Fibroblast of lung (primary cell): ENCODE results near the gene ZNF575.

Source experiments
- CTCF ChIP-seq, 2 donors: IDR thresholded peaks in 1 of 2; conservative IDR thresholded peaks in 1 of 2; 1 replicate in 1 of 2; 2 replicates in 1 of 2; pipeline ENCODE4 v1.5.1; 2011 to 2012; ENCODE audit warnings: low read length in 2 of 2, control low read depth in 1 of 2, inconsistent platforms in 1 of 2, low read depth in 1 of 2, mild to moderate bottlenecking in 1 of 2
- EZH2 ChIP-seq: IDR thresholded peaks from 2 replicates; pipeline ENCODE4 v1.5.1; 2012; ENCODE audit warnings: low read length, control low read depth, mild to moderate bottlenecking; ENCODE audit errors: missing control alignments

DNA sequence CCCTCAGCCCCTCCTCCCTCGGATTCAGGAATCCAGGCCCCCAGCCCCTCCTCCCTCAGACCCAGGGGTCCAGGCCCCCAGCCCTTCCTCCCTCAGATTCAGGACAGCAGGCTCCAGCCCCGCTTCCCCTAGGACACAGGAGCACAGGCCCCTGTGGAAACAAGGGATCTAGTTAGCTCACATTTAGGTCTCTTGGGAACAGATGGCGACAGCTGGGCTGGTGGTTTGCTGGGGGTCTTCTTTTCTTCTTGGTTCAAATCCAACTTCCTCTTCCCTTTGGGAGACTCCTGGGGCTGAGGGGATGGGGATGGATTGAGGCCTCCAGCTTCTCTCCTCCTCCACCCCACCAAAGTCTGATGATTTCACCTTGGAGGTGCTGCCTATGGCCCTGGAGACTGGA lies 19.6 kb downstream of the ZNF575 start:
- TF ChIP-seq EZH2 (no peak), CTCF (conservative IDR thresholded peaks at IDR 0.05 in 1 of 2, IDR thresholded peaks at IDR 0.05 in 1 of 2; ENCODE audit: low read depth in 1 of 2, low read length in 2 of 2) (no peak)
